ENCODE measurements around the gene BNIP3.

Gene BNIP3

GRCh38 chr10:131948501-131948900 is 33.2 kb downstream of the BNIP3 start:
- TF ChIP-seq TAF1 (IDR thresholded peaks at IDR 0.05; ENCODE audit: low read depth): no peak
- no peak for TF ChIP-seq ZBTB7A (IDR thresholded peaks at IDR 0.05; ENCODE audit: low read depth)
- TF ChIP-seq EGR1 (IDR thresholded peaks at IDR 0.05): no peak
- no peak for TF ChIP-seq FOXM1 (IDR thresholded peaks at IDR 0.05; ENCODE audit: borderline replicate concordance, low read depth)
- no peak for TF ChIP-seq CREB1 (IDR thresholded peaks at IDR 0.05; ENCODE audit: low read depth)
- no peak for TF ChIP-seq NFIC (IDR thresholded peaks at IDR 0.05)
- no peak for TF ChIP-seq TEAD4 (IDR thresholded peaks at IDR 0.05)
- TF ChIP-seq, protein P1, sequence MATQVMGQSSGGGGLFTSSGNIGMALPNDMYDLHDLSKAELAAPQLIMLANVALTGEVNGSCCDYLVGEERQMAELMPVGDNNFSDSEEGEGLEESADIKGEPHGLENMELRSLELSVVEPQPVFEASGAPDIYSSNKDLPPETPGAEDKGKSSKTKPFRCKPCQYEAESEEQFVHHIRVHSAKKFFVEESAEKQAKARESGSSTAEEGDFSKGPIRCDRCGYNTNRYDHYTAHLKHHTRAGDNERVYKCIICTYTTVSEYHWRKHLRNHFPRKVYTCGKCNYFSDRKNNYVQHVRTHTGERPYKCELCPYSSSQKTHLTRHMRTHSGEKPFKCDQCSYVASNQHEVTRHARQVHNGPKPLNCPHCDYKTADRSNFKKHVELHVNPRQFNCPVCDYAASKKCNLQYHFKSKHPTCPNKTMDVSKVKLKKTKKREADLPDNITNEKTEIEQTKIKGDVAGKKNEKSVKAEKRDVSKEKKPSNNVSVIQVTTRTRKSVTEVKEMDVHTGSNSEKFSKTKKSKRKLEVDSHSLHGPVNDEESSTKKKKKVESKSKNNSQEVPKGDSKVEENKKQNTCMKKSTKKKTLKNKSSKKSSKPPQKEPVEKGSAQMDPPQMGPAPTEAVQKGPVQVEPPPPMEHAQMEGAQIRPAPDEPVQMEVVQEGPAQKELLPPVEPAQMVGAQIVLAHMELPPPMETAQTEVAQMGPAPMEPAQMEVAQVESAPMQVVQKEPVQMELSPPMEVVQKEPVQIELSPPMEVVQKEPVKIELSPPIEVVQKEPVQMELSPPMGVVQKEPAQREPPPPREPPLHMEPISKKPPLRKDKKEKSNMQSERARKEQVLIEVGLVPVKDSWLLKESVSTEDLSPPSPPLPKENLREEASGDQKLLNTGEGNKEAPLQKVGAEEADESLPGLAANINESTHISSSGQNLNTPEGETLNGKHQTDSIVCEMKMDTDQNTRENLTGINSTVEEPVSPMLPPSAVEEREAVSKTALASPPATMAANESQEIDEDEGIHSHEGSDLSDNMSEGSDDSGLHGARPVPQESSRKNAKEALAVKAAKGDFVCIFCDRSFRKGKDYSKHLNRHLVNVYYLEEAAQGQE (IDR thresholded peaks at IDR 0.05; ENCODE audit: low read depth): no peak
- TF ChIP-seq YY1 (IDR thresholded peaks at IDR 0.05; ENCODE audit: low read depth): no peak
- no peak for TF ChIP-seq USF1 (IDR thresholded peaks at IDR 0.05)
- no peak for TF ChIP-seq RAD21 (IDR thresholded peaks at IDR 0.05; ENCODE audit: low read depth)
- TF ChIP-seq, protein P2, sequence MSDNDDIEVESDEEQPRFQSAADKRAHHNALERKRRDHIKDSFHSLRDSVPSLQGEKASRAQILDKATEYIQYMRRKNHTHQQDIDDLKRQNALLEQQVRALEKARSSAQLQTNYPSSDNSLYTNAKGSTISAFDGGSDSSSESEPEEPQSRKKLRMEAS (IDR thresholded peaks at IDR 0.05): no peak
- no peak for TF ChIP-seq TCF12 (IDR thresholded peaks at IDR 0.05; ENCODE audit: low read depth)
- no peak for TF ChIP-seq EP300 (IDR thresholded peaks at IDR 0.05; ENCODE audit: borderline replicate concordance)
- no peak for TF ChIP-seq CEBPB (IDR thresholded peaks at IDR 0.05)

DNA sequence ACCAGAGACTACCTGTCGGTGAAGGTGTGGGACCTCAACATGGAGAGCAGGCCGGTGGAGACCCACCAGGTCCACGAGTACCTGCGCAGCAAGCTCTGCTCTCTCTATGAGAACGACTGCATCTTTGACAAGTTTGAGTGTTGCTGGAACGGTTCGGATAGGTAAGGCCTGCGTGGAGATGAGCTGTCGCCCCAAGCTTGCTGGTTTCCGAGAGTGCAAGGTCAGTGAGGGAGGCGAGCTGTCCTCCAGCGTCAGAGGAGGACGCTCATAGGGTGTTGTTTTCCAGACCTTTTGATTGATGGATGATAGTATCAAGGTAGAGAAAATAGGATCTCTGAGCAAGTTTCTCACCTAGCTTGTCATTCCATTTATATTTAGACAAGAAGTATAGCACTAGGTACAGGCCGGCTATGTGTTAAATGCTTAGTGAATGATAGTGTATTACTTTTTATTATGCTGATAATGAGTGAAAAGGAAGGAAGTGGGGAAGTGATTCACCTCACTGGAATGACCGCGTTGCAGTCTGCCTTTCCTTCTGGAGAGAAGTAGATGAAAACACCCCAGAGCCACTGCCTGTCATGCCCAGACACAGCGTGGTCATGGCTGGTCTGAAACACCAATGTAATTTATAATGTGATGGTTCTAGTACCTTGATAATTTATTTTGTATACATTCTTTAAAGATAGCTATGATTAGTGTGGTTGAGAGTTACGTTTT is 33.9 kb downstream of the BNIP3 start:
- no peak for TF ChIP-seq FOXM1 (IDR thresholded peaks at IDR 0.05; ENCODE audit: borderline replicate concordance, low read depth)
- TF ChIP-seq ZBTB7A (IDR thresholded peaks at IDR 0.05; ENCODE audit: low read depth): no peak
- no peak for TF ChIP-seq NFIC (IDR thresholded peaks at IDR 0.05)
- no peak for TF ChIP-seq CREB1 (IDR thresholded peaks at IDR 0.05; ENCODE audit: low read depth)
- TF ChIP-seq CEBPB (IDR thresholded peaks at IDR 0.05): no peak
- TF ChIP-seq, protein P1 (IDR thresholded peaks at IDR 0.05; ENCODE audit: low read depth): no peak
- TF ChIP-seq RAD21 (IDR thresholded peaks at IDR 0.05; ENCODE audit: low read depth): no peak
- no peak for TF ChIP-seq TCF12 (IDR thresholded peaks at IDR 0.05; ENCODE audit: low read depth)
- no peak for TF ChIP-seq USF1 (IDR thresholded peaks at IDR 0.05)
- TF ChIP-seq, protein P2 (IDR thresholded peaks at IDR 0.05): no peak
- no peak for TF ChIP-seq TAF1 (IDR thresholded peaks at IDR 0.05; ENCODE audit: low read depth)
- TF ChIP-seq EGR1 (IDR thresholded peaks at IDR 0.05): no peak

DNA sequence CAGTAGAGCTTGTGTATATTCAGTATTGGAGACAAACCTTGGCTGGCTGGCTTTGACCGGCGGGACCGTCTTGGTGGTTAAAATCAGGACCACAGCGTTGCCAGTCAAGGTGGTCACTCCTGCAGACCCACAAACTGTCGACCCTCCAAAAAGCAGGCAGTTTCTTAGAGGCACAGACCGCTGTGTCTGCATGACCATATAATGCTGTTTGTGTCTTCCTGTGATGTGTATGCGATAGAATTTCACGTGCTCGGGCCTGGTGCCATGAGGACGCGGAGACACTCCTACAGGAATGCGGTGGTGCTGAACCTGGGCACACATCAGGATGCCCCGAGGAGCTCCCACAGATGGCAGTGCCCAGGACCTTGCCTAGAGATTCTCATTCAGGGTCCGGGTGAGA is 34.8 kb downstream of the BNIP3 start:
- TF ChIP-seq USF1 (IDR thresholded peaks at IDR 0.05): no peak
- TF ChIP-seq, protein P2 (IDR thresholded peaks at IDR 0.05): no peak

- TF ChIP-seq CREB1 (IDR thresholded peaks at IDR 0.05; ENCODE audit: low read depth): no peak
- no peak for TF ChIP-seq FOXM1 (IDR thresholded peaks at IDR 0.05; ENCODE audit: borderline replicate concordance, low read depth)
- no peak for TF ChIP-seq ZBTB7A (IDR thresholded peaks at IDR 0.05; ENCODE audit: low read depth)
- no peak for TF ChIP-seq YY1 (IDR thresholded peaks at IDR 0.05; ENCODE audit: low read depth)
- no peak for TF ChIP-seq CEBPB (IDR thresholded peaks at IDR 0.05)
- no peak for TF ChIP-seq TEAD4 (IDR thresholded peaks at IDR 0.05)
Observed at GRCh38 chr10:131946321-131946751, 35.4 kb downstream of the BNIP3 start.

DNA sequence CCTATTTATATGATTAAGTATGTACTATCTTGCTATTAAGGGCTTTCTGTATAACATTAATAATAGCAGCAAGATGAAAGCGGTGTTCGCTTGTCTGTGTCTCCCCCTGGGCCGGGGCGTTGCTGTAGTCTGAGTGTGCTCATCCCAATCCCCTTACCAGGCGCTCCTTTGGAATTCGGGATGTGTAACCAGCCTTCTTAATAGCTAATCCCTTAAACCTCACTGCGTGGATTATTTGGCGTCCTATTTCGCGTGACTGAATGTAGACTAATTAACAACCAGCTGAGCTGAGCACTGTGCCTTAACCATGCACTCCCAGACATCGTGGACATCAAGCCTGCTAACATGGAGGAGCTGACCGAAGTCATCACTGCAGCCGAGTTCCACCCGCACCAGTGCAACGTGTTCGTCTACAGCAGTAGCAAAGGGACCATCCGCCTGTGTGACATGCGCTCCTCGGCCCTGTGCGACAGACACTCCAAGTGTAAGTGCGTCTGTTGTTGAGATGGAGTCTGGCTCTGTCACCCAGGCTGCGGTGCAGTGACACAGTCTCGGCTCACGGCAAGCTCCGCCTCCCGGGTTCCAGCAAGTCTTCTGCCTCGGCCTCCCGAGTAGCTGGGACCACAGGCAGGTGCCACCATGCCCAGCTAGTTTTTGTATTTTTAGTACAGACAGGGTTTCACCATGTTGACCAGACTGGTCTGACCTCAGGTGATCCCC is 36.6 kb downstream of the BNIP3 start:
- TF ChIP-seq TEAD4 (IDR thresholded peaks at IDR 0.05) (no peak), EGR1 (IDR thresholded peaks at IDR 0.05) (no peak), FOXM1 (IDR thresholded peaks at IDR 0.05; ENCODE audit: borderline replicate concordance, low read depth) (no peak), CREB1 (IDR thresholded peaks at IDR 0.05; ENCODE audit: low read depth) (no peak), RAD21 (IDR thresholded peaks at IDR 0.05; ENCODE audit: low read depth) (no peak), NFIC (IDR thresholded peaks at IDR 0.05) (no peak)
- TF ChIP-seq, protein P1 (IDR thresholded peaks at IDR 0.05; ENCODE audit: low read depth): no peak
